Smooth muscle cell (in vitro differentiated cells): ENCODE data around the gene ANKHD1. TPM values are rescaled to one million over a fixed set of nuclear protein-coding genes. Genes with fewer than 3 reads are reported as not detected.

ENCODE experiments used
- DNase-seq: peaks from one replicate; lab custom pipeline; 2025; ENCODE audit not compliant: unreplicated experiment; lab: John Stamatoyannopoulos, UW
- H2AFZ ChIP-seq: fragments of 200-600 bp; sonication (generic); 2 replicates; pipeline ENCODE4 v1.6.0; 2016; ENCODE audit warnings: antibody characterized with exemption, low read depth, mild to moderate bottlenecking
- H3F3A ChIP-seq: fragments of 200-600 bp; sonication (generic); 2 replicates; pipeline ENCODE4 v1.6.0; 2017; ENCODE audit warnings: antibody characterized with exemption, low read depth
- H3K27ac ChIP-seq: fragments of 200-600 bp; sonication (generic); 2 replicates; pipeline ENCODE4 v1.5.1; 2016; ENCODE audit warnings: low read depth, mild to moderate bottlenecking
- H3K27me3 ChIP-seq: fragments of 200-600 bp; sonication (generic); 2 replicates; pipeline ENCODE4 v1.6.1; 2016; ENCODE audit warnings: low read depth, mild to moderate bottlenecking
- H3K36me3 ChIP-seq: fragments of 200-600 bp; sonication (generic); 2 replicates; pipeline ENCODE4 v1.5.1; 2016; ENCODE audit warnings: low read depth
- H3K4me1 ChIP-seq: fragments of 200-600 bp; sonication (generic); 2 replicates; pipeline ENCODE4 v1.5.1; 2016; ENCODE audit warnings: low read depth
- H3K4me2 ChIP-seq: fragments of 200-600 bp; sonication (generic); 2 replicates; pipeline ENCODE4 v1.6.0; 2016; ENCODE audit warnings: mild to moderate bottlenecking
- H3K4me3 ChIP-seq: fragments of 200-600 bp; sonication (generic); 2 replicates; pipeline ENCODE4 v1.5.1; 2016; ENCODE audit warnings: mild to moderate bottlenecking
- H3K79me2 ChIP-seq: fragments of 200-600 bp; sonication (generic); 2 replicates; pipeline ENCODE4 v1.6.0; 2016; ENCODE audit warnings: low read depth, mild to moderate bottlenecking
- H3K9ac ChIP-seq: fragments of 200-600 bp; sonication (generic); 2 replicates; pipeline ENCODE4 v1.6.0; 2016; ENCODE audit warnings: low read depth
- H3K9me3 ChIP-seq: fragments of 200-600 bp; sonication (generic); replicated peaks from 2 replicates; pipeline ENCODE4 v1.5.1; 2016; ENCODE audit warnings: low read depth
- H4K20me1 ChIP-seq: fragments of 200-600 bp; sonication (generic); 2 replicates; pipeline ENCODE4 v1.6.0; 2016; ENCODE audit warnings: low read depth
- WGBS: methylation state at CpG from one replicate; pipeline ENCODE4 v1.1.7; 2016; ENCODE audit warnings: low lambda C conversion rate; 5-methylcytosine and 5-hydroxymethylcytosine counted together
- polyA plus RNA-seq: library from polyadenylated mRNA; unstranded; fragments of >200 nt; fragmentation: Nextera tagmentation; extraction: Ambion mirVana; gene quantifications from 2 replicates; pipeline ENCODE4 v1.2.1, GENCODE V29; 2016
- total RNA-seq: library from RNA; depleted of rRNA; stranded (reverse); fragments of >200 nt; gene quantifications from 2 replicates; pipeline ENCODE4 v1.2.3, GENCODE V29; 2014
- TF ChIP-seq, protein P1 (sequence below): fragments of 200-600 bp; sonication (generic); IDR thresholded peaks from 2 replicates; pipeline ENCODE4 v1.5.1; 2017; ENCODE audit warnings: borderline replicate concordance, mild to moderate bottlenecking, antibody characterized with exemption; ENCODE audit not compliant: insufficient read depth, poor library complexity, severe bottlenecking

Gene ANKHD1
- total and polyA plus RNA-seq, 2 experiments from 2014 or later, result 37.9 to 56.1 TPM

DNA sequence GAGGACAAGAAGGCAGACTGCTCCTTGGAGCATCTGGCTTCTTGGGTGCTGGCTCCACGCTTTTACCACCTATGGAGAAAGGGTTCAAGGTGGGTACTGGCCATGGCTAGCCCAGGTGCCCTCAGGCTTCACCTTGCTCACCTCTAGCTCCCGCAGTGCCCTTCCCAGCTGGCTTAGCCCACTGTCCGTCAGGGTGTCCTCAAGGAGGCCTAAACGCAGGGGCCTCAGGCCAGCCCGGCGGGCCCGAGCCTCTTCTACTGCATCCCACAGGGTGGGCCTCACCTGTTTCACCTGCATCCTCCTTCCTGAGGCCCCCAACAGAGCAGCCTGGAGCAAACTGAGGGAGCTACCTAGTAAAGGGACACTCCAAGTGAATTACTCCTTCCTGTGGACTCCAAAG lies 172.1 kb downstream of the ANKHD1 start:
- Histone ChIP-seq H3K9me3 (no peaks in the 10 kb centered on the region), H3K79me2 (no peaks in the 10 kb centered on the region), H3K36me3 (no peaks in the 10 kb centered on the region), H3K27me3 (no peaks in the 10 kb centered on the region), H3K4me3 (no peak overlapping the region), H3K27ac (no peak overlapping the region), H3K4me2 (no peak overlapping the region), H3K4me1 (no peaks in the 10 kb centered on the region), H3K9ac (no peak overlapping the region), H4K20me1 (no peaks in the 10 kb centered on the region), H3F3A (no peaks in the 10 kb centered on the region), H2AFZ (no peak overlapping the region)
- 94% methylated on average over 7 of the region's 7 CpGs for WGBS
- no peak for DNase-seq
- TF ChIP-seq, protein P1, sequence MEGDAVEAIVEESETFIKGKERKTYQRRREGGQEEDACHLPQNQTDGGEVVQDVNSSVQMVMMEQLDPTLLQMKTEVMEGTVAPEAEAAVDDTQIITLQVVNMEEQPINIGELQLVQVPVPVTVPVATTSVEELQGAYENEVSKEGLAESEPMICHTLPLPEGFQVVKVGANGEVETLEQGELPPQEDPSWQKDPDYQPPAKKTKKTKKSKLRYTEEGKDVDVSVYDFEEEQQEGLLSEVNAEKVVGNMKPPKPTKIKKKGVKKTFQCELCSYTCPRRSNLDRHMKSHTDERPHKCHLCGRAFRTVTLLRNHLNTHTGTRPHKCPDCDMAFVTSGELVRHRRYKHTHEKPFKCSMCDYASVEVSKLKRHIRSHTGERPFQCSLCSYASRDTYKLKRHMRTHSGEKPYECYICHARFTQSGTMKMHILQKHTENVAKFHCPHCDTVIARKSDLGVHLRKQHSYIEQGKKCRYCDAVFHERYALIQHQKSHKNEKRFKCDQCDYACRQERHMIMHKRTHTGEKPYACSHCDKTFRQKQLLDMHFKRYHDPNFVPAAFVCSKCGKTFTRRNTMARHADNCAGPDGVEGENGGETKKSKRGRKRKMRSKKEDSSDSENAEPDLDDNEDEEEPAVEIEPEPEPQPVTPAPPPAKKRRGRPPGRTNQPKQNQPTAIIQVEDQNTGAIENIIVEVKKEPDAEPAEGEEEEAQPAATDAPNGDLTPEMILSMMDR, result no peak

DNA sequence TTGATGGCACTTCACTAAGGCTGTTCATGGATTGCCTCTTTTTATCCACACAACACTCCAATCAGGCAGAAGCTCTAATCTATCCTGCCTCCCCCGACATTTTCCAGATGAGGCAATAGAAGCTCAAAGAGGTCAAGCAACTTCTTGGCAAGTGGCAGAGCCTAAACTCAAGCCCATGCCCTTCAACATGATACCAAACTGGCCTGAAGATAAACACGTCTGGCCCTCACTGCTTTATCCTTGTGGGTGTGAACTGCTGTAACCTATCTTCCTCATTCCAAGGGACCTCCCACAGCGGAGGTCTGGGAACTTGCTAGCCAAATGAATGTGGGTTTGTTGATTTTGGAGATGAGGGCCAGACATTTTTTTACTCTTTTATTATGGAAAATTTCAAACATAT lies 172.5 kb downstream of the ANKHD1 start:
- 35% methylated on average over 3 of the region's 3 CpGs for WGBS
- Histone ChIP-seq H3K4me1 (no peaks in the 10 kb centered on the region), H3K9ac (no peak overlapping the region), H3K27me3 (no peaks in the 10 kb centered on the region), H2AFZ (no peak overlapping the region), H3K4me3 (no peak overlapping the region), H4K20me1 (no peaks in the 10 kb centered on the region), H3K79me2 (no peaks in the 10 kb centered on the region), H3K27ac (no peak overlapping the region), H3K36me3 (no peaks in the 10 kb centered on the region), H3K4me2 (no peak overlapping the region), H3F3A (no peaks in the 10 kb centered on the region), H3K9me3 (no peaks in the 10 kb centered on the region)
- DNase-seq, result no peak
- TF ChIP-seq, protein P1, result no peak

DNA sequence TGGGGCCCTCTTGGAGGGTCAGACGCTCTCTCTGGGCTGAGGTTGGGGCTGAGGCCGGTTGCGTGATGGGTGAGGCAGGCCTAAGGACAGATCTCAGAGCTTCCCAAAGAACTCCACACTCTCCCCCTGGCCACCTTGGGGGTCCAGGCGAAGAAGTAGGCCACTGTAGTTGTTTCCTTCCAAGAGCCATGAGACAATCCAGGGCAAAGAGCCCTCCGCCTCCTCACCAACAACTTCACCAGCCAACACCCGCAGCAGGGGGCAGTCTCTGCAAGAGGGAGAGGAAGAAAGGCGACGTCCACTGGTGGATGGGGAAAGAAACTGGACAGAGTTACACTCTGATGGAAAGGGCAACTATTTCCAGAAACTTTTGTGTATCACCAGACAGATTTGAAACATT lies 173.7 kb downstream of the ANKHD1 start:
- no peak overlapping the region for H3K4me3 ChIP-seq
- TF ChIP-seq, protein P1, result no peak
- H3K27ac ChIP-seq, result no peak overlapping the region
- H3F3A ChIP-seq, result no peaks in the 10 kb centered on the region
- H3K9ac ChIP-seq, result no peak overlapping the region
- no peak overlapping the region for H3K4me2 ChIP-seq
- no peaks in the 10 kb centered on the region for H3K4me1 ChIP-seq
- no peaks in the 10 kb centered on the region for H3K27me3 ChIP-seq
- no peaks in the 10 kb centered on the region for H3K79me2 ChIP-seq
- H3K36me3 ChIP-seq, result no peaks in the 10 kb centered on the region
- H4K20me1 ChIP-seq, result no peaks in the 10 kb centered on the region
- H2AFZ ChIP-seq, result no peak overlapping the region
- no peak for DNase-seq
- 92% methylated on average over 8 of the region's 8 CpGs for WGBS
- no peaks in the 10 kb centered on the region for H3K9me3 ChIP-seq

DNA sequence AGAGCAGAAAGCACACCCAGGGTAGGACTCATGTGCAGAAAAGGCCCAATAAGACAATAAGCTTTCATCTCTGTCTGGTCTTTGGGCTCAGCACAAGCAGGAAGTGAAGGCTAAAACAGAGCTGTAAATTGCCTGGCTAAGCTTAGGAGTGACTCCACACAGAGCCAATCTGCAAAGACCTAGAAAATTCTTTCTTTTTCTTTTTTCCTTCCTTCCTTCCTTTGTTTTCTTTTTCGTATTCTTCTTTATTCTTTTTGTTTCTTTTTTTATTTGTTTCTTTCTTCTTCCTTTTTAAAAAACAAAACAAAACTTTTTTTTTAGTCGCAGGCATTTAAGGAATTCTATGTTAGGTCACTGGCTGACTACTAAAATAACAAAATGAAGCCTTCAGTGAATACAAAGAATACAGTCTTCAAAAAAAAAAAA lies 175.2 kb downstream of the ANKHD1 start:
- no peak overlapping the region for H3K9ac ChIP-seq
- peak overlapping the region; percentile 46 for H2AFZ ChIP-seq
- no peaks in the 10 kb centered on the region for H3K9me3 ChIP-seq
- H3K4me3 ChIP-seq, result no peak overlapping the region
- H3K4me1 ChIP-seq, result no peaks in the 10 kb centered on the region
- peak overlapping the region; percentile 18 for H3K4me2 ChIP-seq
- no peaks in the 10 kb centered on the region for H3K27me3 ChIP-seq
- H4K20me1 ChIP-seq, result no peaks in the 10 kb centered on the region
- no peaks in the 10 kb centered on the region for H3K36me3 ChIP-seq
- TF ChIP-seq, protein P1, result no peak
- no peaks in the 10 kb centered on the region for H3K79me2 ChIP-seq
- no peak for DNase-seq
- no peaks in the 10 kb centered on the region for H3F3A ChIP-seq
- H3K27ac ChIP-seq, result peak overlapping the region; percentile 9
- 74% methylated on average over 2 of the region's 2 CpGs for WGBS
